Measurements from ENCODE around the gene ARL6IP4. TPM values are rescaled to one million over a fixed set of nuclear protein-coding genes. Genes with fewer than 3 reads are reported as not detected.

ARL6IP4 gene
- total RNA-seq, 1 donor from 2014 or later: 160 TPM

DNA sequence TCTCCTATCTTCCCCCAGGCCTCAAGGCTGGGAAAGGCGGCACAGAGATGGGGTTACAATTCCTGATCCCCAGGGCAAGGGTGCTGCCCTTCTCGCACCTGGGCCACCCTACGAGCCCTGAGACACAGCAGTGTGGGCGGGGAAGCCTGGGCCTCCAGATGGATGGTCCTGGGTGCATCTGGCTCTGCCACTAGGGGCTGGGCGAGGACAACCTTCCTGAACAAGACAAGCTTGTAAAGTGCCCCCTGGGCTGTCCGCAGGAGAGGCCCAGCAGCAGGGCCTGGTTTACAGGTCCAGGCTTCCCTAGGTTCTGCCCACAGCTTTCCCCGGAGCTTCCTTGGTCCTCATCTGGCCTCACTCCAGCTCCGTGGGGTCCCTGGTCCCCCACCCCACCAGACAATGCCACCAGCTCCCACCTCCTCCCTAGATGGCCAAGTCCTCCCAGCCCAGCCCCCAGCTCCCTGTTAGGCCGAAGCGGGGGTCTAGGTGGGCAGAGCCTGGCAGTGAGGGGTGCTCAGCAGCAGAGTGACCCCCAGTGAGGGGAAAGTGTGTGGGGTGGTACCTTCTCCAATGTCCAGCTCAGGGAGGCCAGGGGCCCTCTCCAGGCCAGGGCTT lies 8.9 kb downstream of the ARL6IP4 start:
- intact Hi-C loops (cut with micrococcal nuclease): no loop called here

DNA sequence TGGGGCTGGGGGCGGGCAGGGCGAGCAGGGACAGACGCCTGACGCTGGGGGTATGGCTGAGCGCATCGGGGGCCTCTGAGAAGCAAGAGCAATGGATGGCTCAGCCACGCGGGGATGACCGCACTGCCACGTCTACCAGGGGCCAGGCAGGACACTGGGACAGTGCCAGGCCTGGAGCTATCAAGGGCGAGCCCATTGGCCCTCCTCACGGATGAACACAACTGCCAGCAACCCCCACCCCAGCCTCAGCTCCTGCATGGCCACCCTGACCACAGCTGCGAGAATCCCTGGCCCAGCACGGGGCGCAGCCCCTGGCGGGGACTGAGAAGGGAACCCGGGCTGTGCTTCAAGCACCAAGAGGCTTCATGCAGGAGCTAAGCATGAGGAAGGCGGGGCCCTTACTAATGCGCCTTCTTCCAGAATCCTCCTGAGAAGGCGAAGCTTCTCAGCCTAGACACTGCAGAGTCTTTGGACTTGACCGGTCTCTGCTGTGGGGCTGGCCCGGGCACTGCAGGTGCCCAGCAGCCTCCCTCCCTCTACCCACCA lies 9.5 kb downstream of the ARL6IP4 start:
- intact Hi-C loops (cut with micrococcal nuclease): no loop called here

GRCh38 chr12:122990561-122990960 lies 10.1 kb downstream of the ARL6IP4 start:
- intact Hi-C loops (cut with micrococcal nuclease): no loop called here

GRCh38 chr12:122990961-122991622 lies 10.6 kb downstream of the ARL6IP4 start:
- intact Hi-C loops (cut with micrococcal nuclease): no loop called here

DNA sequence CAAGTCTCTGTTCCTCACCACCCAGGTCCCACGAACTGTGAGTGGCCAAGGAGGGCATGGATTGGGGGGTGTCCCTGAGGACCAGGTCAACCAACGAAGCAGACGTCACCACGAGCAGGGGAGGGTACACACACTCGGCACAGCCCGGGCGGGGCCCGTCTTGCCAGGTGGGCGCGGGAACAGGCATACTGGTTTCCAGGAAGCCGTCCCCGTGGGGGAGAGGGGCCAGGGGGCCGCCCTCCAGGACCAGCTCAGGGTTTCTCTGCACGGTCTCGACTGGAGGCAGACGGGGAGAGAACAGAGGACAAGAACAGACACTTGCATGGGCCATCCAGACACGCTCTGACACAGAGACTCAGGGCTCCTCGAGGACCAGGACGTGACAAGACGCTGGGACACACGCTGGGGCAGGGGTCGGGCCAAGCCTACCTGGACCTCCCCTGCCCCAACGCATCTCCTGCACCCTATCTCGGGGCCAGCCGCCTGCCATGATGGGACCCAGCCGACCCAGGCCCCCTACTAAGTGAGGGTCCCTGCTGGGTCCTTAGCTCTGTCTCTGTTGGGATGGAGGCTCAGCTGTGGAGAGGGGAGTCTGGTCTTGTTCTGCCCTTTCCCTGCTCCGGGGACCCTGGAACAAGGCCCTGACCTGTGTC lies 11.3 kb downstream of the ARL6IP4 start:
- intact Hi-C loops (cut with micrococcal nuclease): no loop called here

GRCh38 chr12:122992386-122992785 lies 11.9 kb downstream of the ARL6IP4 start:
- intact Hi-C loops (cut with micrococcal nuclease): no loop called here

DNA sequence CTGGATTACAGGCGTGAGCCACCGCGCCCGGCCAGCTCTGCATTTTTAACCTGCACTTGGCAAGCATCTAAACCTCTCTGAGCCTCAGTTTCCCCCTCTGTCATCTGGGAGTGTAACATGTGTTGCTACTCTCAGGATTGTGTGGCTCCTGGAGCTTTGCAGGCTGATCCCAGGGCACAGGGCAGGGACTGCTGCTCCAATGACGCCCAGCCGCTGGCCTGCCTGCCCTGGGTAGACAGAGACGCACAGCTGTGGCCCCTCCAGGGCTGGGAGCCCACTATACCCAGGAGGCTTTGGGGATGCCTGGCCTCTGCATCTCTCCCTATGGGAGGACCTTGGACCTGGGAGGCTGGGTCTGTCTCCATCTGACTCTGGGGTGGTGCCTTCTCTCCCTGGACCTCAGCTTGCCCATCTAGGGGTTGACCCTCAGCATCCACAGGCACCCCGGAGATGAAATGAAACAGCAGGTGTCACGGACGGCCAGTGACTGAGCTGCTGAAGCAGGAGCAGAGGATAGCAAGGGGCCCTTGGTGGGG lies 13.7 kb downstream of the ARL6IP4 start:
- intact Hi-C loops (cut with micrococcal nuclease): no loop called here

GRCh38 chr12:122994781-122995502 lies 14.5 kb downstream of the ARL6IP4 start:
- intact Hi-C loops (cut with micrococcal nuclease): no loop called here

DNA sequence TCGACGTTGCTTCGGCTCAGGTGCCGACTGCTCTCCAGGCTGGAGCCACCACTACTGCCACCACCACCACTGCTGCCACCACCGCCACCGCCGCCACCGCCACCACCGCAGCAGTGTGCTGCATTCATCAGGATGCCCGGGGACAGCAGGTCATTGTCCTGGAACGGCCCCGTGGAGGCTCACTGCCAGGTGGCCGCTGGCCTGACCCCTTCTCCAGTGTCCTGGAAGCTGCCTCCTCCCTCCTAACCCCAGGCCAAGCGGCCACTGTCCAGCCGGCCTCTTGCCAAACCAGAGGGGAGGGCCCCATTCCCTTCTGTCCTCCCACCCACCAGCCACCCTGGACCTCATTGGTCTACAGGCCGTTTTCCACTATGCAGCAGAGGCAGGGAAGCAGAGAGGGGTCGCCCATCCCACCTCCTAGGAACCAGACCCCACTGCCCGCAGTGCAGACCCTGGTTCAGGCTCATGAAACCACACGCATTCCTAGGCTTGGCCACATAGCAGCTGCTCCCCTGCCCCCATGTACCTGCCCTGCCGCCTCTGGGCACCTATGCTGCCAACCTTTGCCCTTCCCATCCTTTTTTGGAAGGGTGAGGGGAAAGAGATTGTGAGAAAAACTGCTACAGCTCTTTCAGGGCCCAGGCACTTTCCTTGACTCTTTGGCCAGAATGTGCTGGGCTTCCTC lies 15.2 kb downstream of the ARL6IP4 start:
- intact Hi-C loops (cut with micrococcal nuclease): no loop called here

- intact Hi-C loops (cut with micrococcal nuclease): no loop called here
Measured at GRCh38 chr12:122996188-122996601, 15.7 kb downstream of the ARL6IP4 start.

- intact Hi-C loops (cut with micrococcal nuclease): no loop called here
Measured at GRCh38 chr12:122996621-122997342, 16.3 kb downstream of the ARL6IP4 start.

- intact Hi-C loops (cut with micrococcal nuclease): no loop called here
Measured at GRCh38 chr12:122997343-122998250, 17.1 kb downstream of the ARL6IP4 start.

DNA sequence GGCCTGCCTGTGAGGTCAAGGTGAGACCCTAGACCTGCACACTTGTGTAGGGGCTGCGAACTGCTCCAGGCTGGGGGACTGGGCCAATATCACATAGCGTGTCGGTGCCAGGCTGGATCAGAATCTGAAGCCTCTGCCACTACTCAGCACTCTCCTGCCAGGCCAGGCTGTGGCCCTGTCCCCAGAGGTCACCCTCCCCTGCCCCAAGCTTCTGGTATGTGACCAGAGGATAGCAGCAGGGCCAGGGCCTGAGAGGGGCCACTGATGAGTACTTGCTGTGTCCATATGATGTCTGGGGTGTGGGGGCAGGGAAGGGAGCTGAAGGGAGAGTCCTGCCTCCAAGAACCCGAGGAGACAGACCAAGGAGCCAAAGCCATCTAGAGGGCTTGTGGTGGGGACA lies 17.8 kb downstream of the ARL6IP4 start:
- intact Hi-C loops (cut with micrococcal nuclease): no loop called here

DNA sequence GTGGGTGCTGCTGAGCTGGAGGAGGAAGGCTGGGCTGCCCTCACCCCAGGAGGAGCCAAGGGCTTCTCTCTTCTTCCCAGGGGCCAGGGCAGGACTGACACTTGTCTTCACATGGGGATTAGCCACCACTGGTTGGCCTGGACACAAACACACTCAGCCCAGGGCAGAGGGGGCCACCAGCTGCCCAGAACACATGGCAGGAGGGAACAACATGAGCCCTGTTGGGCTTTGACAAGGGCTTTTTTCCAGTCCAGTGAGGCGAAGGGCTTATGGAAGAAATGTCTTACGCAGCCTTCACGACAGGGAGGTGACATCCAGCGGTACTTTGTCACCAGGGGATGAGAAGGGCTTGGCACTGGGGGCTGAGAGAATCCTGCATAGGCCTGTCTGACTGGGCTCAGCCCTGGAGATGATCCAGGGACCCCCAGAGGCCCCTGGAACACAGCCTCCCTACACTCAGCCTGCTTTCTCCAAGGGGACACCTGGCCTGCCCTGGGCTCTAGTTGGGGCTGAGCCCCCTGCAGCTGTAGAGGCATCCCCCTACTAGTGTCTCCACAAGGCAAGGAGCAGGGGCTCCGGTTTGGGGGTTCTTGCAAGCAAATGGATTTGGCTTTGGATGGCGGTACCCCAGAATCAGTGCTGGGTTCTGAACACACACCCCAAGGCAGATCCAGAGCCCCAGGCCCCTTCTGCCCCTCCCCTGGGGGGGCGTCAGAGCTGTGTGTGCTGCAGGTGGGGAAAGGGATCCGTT lies 18.9 kb downstream of the ARL6IP4 start:
- intact Hi-C loops (cut with micrococcal nuclease): no loop called here

GRCh38 chr12:122999986-123000420 lies 19.5 kb downstream of the ARL6IP4 start:
- intact Hi-C loops (cut with micrococcal nuclease): no loop called here

DNA sequence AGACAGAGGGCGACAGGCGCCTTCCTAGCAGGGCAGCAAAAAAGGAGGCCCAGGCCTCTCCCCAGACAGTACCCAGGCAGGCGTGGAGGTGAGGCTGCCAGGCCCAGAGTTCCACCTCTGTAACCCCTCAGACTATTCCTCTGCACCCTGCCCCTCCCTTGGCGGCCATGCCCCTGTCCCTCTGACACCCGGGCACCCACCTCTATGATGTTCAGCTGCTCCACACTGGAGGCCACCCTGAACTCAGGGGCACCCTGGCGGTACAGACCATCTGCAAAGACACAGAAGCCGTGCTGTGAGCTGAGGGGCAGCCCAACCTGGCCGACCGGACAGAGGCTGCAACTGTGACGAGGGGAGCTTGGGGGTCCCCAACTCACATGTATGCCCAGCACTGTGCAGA lies 20.1 kb downstream of the ARL6IP4 start:
- intact Hi-C loops (cut with micrococcal nuclease): no loop called here

- intact Hi-C loops (cut with micrococcal nuclease): no loop called here
Measured at GRCh38 chr12:123001464-123001863, 21.0 kb downstream of the ARL6IP4 start.

DNA sequence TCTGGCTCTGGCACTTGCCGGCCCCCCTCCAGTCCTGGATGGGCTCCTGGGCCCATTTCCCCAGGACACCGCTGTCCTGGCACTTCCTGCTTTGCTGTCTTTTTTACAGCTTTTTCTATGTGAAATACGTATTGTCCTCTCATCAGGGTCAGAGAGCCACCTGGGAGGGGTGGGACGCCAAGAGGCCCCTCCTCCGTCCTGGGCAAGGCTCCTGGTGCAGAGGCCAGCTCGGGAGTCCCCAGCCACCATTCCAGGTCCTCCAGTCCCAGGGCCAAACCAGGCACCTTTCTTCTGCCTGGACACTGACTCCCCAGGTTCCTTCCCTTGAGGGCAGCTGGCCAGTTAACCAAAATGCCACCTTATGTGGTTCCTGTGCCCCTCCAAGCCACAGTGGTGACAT lies 22.8 kb downstream of the ARL6IP4 start:
- intact Hi-C loops (cut with micrococcal nuclease): no loop called here
